GM10248 (cell line): Measurements from ENCODE around the gene DDX41.
"Not testable (repeated sequence)": the region's sequence is repeated elsewhere in the genome, so short reads cannot be mapped to it uniquely, and the experiment has no call there.

Experiments used
- CTCF ChIA-PET: fragments of 300-600 bp; sonication (Branson Sonifier 250); formaldehyde crosslinking; extraction: SDS; loops from one replicate; lab custom pipeline; 2021; ENCODE audit warnings: antibody characterized with exemption; lab: Yijun Ruan, JAX
- POLR2A ChIA-PET: fragments of 350-650 bp; sonication (Branson Sonifier 250); formaldehyde crosslinking; extraction: SDS; loops from one replicate; lab custom pipeline; 2020; ENCODE audit warnings: antibody characterized with exemption; lab: Yijun Ruan, JAX
- DNase-seq: peaks from one replicate; pipeline ENCODE4 v3.0.0; 2012; ENCODE audit errors: extremely low spot score
- TF ChIP-seq, protein P1 (sequence below): IDR thresholded peaks from 2 replicates; pipeline ENCODE4 v1.5.1; 2012; ENCODE audit warnings: mild to moderate bottlenecking, low read depth; ENCODE audit errors: extremely low read depth, missing control alignments, control extremely low read depth

The DDX41 gene

DNA sequence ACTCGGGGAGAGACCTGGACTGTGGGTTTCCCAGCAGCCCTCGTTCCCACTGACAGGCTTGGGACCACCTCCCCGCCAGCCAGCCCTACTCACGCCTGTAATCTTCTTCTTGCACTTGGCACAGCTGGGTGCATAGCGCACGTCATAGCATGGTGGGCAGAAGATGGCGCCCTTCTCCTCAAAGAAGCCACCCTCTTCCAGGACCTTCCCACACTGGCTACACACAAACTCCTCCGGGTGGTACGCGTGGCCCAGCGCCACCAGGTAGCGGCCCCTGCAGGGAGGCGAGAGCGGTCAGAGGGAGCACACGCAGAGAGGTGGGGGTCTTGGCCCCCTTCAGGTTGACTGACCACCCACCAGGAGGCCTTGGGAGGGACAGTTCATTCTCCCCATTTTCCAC is 28.8 kb downstream of the DDX41 start:
- ChIA-PET POLR2A (no interaction called here), CTCF (interaction anchor here (0.8 to 1.9 kb wide), 7 partner anchors 10 to 98 kb away, joined by 3 to 13 read pairs (median 4); partner anchors contain the start of gene PDLIM7)
- TF ChIP-seq, protein P1, sequence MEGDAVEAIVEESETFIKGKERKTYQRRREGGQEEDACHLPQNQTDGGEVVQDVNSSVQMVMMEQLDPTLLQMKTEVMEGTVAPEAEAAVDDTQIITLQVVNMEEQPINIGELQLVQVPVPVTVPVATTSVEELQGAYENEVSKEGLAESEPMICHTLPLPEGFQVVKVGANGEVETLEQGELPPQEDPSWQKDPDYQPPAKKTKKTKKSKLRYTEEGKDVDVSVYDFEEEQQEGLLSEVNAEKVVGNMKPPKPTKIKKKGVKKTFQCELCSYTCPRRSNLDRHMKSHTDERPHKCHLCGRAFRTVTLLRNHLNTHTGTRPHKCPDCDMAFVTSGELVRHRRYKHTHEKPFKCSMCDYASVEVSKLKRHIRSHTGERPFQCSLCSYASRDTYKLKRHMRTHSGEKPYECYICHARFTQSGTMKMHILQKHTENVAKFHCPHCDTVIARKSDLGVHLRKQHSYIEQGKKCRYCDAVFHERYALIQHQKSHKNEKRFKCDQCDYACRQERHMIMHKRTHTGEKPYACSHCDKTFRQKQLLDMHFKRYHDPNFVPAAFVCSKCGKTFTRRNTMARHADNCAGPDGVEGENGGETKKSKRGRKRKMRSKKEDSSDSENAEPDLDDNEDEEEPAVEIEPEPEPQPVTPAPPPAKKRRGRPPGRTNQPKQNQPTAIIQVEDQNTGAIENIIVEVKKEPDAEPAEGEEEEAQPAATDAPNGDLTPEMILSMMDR, result peak; percentile 8
- no peak for DNase-seq

DNA sequence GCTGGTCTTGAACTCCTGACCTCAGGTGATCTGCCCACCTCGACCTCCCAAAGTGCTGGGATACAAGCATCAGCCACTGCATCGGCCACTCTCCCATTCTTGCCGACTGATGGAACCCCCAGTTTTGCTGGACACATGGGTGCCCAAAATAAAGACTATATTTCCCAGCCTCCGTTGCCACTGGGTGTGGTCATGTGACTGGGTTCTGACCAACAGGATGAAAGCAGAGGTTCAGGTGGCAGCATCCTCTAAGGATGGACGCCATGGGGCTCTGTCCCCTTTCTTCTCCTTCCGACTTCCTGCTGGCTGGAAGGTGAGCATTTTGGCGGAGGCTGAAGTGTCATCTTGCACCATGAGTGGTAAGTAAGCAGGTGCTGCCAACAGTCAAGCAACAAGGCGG is 29.6 kb downstream of the DDX41 start:
- POLR2A ChIA-PET, result interaction anchor here (0.7 kb wide), 1 partner anchor 9 kb away, joined by 6 read pairs; no protein-coding TSS in a partner anchor
- TF ChIP-seq, protein P1, result no peak
- CTCF ChIA-PET, result interaction anchor here (0.8 to 1.4 kb wide), 3 partner anchors 8 to 14 kb away, joined by 3 to 4 read pairs (median 3); no protein-coding TSS in a partner anchor
- no peak for DNase-seq

DNA sequence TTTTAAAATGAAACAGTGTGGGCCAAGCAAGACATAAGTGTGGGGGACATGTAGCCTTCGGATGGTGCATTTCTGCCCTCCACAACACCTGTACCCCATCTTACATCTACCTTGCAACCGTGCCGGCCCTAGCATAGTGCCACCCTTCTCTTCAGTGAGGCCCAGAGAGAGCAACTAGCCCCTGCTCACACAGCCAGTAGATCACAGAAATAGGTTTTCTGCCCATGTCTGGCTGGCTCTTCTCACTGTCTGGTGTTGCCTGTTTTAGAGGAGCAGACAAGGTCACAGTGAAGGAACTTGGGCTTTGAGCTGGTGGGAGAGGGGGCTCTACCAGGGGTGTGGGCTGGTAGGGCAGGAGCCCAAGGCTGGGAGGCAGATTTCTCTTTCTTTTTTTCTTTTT is 30.5 kb downstream of the DDX41 start:
- CTCF ChIA-PET, result interaction anchor here (1.4 to 1.5 kb wide), 4 partner anchors 9 to 97 kb away, joined by 3 to 4 read pairs (median 4); no protein-coding TSS in a partner anchor
- TF ChIP-seq, protein P1, result no peak
- POLR2A ChIA-PET, result interaction anchor here (0.7 kb wide), 1 partner anchor 8 kb away, joined by 6 read pairs; no protein-coding TSS in a partner anchor
- no peak for DNase-seq

DNA sequence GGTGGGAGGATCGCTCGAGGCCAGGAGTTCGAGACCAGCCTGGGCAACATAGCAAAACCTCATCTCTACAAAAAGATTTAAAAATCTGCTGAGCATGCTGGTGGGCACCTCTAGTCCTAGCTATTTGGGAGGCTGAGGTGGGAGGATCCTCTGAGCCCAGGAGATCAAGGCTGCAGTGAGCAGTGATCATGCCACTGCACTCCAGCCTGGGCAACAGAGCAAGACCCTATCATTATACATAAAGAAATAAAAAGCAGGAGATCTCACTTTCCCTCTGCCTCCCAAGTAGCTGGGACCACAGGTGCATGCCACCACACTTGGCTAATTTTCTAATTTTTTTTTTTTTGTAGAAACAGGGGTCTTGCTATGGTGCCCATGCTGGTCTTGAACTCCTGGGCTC is 31.0 kb downstream of the DDX41 start:
- CTCF ChIA-PET, result interaction anchor here (1.0 to 1.5 kb wide), 4 partner anchors 16 to 96 kb away, joined by 3 to 4 read pairs (median 4); no protein-coding TSS in a partner anchor
- DNase-seq, POLR2A ChIA-PET: not testable (repeated sequence)

DNA sequence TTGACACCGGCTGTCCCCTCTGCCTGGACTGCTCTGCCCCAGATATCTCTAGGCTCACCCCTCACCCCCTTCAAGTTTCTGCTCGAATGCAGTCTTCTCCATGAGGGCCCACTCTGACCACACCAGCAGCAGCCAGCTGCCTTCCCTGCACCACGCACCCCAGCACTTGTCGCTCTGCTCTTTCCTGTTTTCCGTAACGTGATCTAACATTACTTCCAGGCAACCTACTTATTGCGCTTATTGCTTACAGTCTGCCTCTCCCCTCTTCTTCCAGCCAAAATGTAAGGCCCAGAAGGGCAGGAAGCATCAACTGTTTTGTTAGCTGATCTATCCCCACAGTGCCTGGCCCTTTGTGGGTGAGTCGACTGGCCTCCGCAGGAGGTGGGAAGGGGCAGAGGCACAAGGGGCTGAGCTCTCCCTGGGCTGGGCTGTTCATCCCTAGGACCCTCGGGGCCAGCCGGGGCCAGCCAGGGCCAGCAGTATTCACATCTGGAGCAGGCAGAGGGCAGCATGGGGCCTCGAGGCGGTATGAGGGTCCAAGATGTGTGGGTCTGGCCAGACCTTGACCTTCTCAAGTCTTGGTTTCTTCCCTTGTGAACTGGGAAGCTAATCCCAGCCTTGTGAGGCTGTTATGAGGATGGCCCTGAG is 31.7 kb downstream of the DDX41 start:
- ChIA-PET CTCF (interaction anchor here (1.0 to 1.5 kb wide), 4 partner anchors 16 to 95 kb away, joined by 3 to 4 read pairs (median 4); no protein-coding TSS in a partner anchor), POLR2A (no interaction called here)
- TF ChIP-seq, protein P1, result no peak
- no peak for DNase-seq

DNA sequence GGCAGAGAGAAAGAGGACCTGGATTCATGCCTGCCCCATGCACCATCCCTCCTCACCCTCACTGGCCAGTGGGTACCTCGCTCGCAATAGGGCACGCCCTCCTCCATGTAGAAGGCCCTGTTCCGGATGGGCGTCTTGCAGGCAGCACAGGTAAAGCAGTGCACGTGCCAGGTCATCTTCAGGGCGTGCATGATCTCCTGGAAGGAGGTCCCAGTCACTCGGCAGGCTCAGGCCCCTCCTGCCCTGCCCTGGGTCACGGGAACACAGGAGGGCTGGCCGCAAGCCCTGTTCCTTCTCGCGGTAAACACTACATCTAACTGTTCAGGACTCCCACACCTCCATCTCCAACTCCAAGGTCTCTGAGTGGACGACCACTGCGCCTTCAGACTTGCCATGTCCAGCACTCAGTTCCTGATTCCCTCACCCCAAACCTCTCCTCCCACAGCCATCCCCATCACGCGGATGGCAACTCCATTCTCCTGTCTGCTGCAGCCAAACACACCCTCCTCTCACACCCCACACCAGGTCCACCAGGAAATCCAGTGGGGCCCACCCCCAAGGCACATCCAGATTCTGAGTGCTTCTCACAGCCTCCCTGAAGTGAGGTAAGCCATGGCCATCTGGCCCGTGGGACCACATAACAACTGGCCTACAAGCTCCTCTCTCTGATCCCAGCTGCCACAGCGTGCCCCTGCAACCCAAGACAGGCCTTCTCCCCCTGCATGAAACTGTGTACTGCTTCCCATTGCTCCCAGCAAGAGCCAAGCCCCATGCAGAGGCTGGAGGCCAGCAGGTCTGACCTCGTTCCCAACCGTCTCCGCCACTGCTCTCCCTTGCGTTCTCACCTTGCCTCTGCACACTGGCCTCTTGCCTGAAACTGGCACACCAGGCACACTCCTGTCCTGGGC is 32.5 kb downstream of the DDX41 start:
- TF ChIP-seq, protein P1, result no peak
- ChIA-PET CTCF (no interaction called here), POLR2A (no interaction called here)
- DNase-seq, result no peak
